Activated T-helper 2 cell treated with anti-CD3 and anti-CD28 coated beads, Interferon-gamma antibody, Interleukin-2, Interleukin-4, amounts not matched to agents 10 μg/mL and 5 μg/mL and 100 μg/mL, durations not matched to agents 14 hours and 24 hours and 36 hours (primary cell): ENCODE data around the gene TBL1X. TPM values are rescaled to one million over a fixed set of nuclear protein-coding genes. Genes with fewer than 3 reads are reported as not detected.

Source experiments
- DNase-seq: peaks from one replicate; pipeline ENCODE4 v3.0.0; 2021; ENCODE audit warnings: low spot score
- H3K27ac Mint-ChIP-seq: one replicate; pipeline ENCODE4 v1.8.0; 2021; ENCODE audit warnings: mixed read lengths
- H3K27me3 Mint-ChIP-seq: one replicate; pipeline ENCODE4 v1.8.0; 2021; ENCODE audit warnings: low read depth, mixed read lengths
- H3K36me3 Mint-ChIP-seq: one replicate; pipeline ENCODE4 v1.8.0; 2021; ENCODE audit warnings: low read depth, mixed read lengths
- H3K4me1 Mint-ChIP-seq: one replicate; pipeline ENCODE4 v1.8.0; 2021; ENCODE audit warnings: low read depth, mixed read lengths
- H3K4me3 Mint-ChIP-seq: one replicate; pipeline ENCODE4 v1.8.0; 2021; ENCODE audit warnings: low read depth, mild to moderate bottlenecking, moderate library complexity, mixed read lengths
- H3K9me3 Mint-ChIP-seq: one replicate; pipeline ENCODE4 v1.8.0; 2021; ENCODE audit warnings: mixed read lengths
- intact Hi-C: fragments of 100-400 bp; cut with micrococcal nuclease; formaldehyde crosslinking; loops from one replicate; pipeline ENCODE4 v1.15.1; 2023
- total RNA-seq: library from RNA; stranded (reverse); gene quantifications from 2 replicates; pipeline ENCODE4 v1.2.3, GENCODE V29; 2022

The TBL1X gene
- total RNA-seq, 1 donor from 2014 or later = 53.2 TPM

DNA sequence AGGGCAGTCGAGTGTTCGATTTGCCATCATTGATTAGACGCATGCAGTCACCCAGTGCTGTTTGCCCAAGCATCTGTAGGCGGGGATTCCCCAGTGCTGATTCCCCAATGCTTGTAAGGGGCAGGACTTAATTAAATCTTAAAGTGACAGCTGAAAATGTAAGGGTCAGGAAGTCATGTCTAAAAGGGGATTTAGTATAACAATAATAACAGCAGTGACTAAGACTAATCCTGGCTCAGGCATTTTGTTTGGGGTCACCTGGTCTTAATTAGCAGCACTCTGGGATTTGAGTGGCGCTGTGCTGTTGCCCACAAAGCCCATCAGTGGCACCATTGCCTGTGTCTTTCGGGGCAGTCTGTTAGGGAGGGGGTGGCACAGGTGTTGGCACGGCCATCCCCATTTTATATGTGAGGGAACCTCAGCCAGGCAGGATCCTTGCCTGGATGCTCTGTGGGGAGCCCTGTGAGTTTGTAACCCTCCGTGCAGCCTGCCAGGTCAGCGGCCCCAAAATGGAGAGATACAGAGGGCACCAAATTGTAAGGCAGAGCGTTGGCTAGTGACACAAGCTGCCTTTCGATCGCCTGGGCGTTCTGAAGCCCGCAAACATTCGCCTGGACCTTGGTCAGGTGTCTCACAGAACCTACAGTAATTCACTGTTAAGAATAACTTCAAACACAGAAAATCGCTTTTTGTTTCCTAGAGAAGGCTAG lies 146.7 kb downstream of the TBL1X start:
- Mint-ChIP-seq H3K27ac (no peak overlapping the region), H3K27me3 (no peaks in the 10 kb centered on the region), H3K36me3 (no peaks in the 10 kb centered on the region), H3K4me3 (no peak overlapping the region), H3K4me1 (no peaks in the 10 kb centered on the region), H3K9me3 (no peaks in the 10 kb centered on the region)
- DNase-seq = no peak
- intact Hi-C loops = no loop called here

DNA sequence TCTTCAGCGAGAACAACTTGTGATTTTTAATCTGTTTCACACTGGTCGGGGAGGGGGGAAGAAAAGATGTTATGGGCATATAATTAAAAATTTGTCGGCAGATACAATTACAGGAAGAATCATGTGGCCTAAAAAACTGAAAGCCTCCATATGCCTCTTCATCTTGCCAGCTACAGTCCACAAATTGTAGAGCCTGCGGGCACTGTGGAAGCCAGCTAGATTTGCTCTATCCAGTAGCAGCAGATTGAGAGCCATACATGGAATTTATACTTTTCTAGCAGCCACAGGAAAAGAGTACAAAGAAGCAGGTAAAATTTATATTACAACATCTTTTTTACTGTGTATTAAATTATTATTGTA lies 147.3 kb downstream of the TBL1X start:
- no peak for DNase-seq
- H3K36me3 Mint-ChIP-seq = no peaks in the 10 kb centered on the region
- intact Hi-C loops = no loop called here
- H3K4me1 Mint-ChIP-seq = no peaks in the 10 kb centered on the region
- H3K9me3 Mint-ChIP-seq = no peaks in the 10 kb centered on the region
- no peak overlapping the region for H3K27ac Mint-ChIP-seq
- H3K27me3 Mint-ChIP-seq = no peaks in the 10 kb centered on the region
- no peak overlapping the region for H3K4me3 Mint-ChIP-seq

DNA sequence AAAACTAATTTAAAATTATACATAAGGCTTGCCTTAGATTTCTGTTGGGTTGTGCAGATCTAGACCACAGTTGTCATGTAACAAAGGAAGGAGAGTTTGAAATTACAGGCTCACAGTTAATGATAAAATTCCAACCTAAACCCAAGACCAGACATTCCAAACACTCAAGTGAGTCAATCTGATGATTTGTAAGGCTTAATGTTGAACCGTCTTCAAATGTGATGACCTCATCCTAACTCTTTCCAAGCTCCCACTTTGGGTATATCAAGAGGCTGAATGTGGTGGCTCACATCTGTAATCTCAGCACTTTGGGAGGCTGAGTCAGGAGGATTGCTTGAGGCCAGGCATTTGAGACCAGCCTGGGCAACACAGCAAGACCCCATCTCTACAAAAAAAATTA lies 149.2 kb downstream of the TBL1X start:
- H3K4me1 Mint-ChIP-seq = no peaks in the 10 kb centered on the region

DNA sequence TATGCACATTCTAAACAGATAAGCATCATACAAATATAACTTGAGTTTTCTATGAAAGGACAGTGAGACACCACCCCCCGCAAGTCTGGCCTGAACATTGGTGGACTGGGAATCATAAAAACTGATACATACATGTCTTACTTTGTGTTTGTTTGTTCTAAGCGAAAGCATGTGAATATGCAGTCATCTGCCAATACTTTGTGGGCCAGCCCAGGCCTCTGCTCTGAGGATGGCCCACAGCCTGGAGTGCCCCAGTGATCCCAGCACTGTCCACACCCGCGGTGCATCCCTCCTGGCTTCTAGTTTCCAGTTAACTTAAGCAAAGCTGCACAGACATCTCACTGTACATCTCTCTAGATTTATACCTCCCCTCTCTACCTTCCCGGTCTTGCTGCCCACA lies 154.3 kb downstream of the TBL1X start:
- no peaks in the 10 kb centered on the region for H3K27me3 Mint-ChIP-seq
- H3K9me3 Mint-ChIP-seq = no peaks in the 10 kb centered on the region
- peaks cover 25% of the 10 kb centered on the region for H3K36me3 Mint-ChIP-seq
- DNase-seq = no peak
- H3K4me3 Mint-ChIP-seq = no peak overlapping the region
- H3K27ac Mint-ChIP-seq = no peak overlapping the region
- intact Hi-C loops = no loop called here
- H3K4me1 Mint-ChIP-seq = peaks cover 22% of the 10 kb centered on the region

More for the DNA sequence above, 149.2 kb downstream of the TBL1X start:
- peaks cover 9% of the 10 kb centered on the region for H3K36me3 Mint-ChIP-seq
- H3K27me3 Mint-ChIP-seq = no peaks in the 10 kb centered on the region
- H3K27ac Mint-ChIP-seq = no peak overlapping the region
- intact Hi-C loops = no loop called here
- no peak overlapping the region for H3K4me3 Mint-ChIP-seq
- H3K9me3 Mint-ChIP-seq = no peaks in the 10 kb centered on the region
- DNase-seq = no peak

DNA sequence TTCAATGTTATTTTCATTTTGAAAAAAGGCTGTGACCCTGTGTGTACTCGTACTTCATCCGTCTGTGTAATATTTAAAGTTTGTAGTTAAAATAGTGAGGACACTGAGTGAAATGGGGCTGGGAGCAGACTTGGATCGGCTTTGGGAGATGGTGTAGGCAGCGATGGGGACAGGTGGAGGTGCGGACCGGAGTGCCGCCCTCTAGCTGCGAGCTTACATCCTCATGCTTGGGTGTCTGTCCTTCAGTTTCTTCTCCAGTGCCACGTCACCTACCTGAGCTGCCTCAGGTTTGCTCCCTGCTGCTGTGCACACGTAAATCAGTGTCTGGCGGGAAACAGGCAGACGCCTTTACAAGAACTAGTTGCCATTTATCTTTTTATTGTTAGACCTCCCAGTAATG lies 154.7 kb downstream of the TBL1X start:
- no peaks in the 10 kb centered on the region for H3K27me3 Mint-ChIP-seq
- peaks cover 24% of the 10 kb centered on the region for H3K4me1 Mint-ChIP-seq
- H3K4me3 Mint-ChIP-seq = no peak overlapping the region
- no peak overlapping the region for H3K27ac Mint-ChIP-seq
- peaks cover 25% of the 10 kb centered on the region for H3K36me3 Mint-ChIP-seq
- intact Hi-C loops = no loop called here
- DNase-seq = no peak
- H3K9me3 Mint-ChIP-seq = no peaks in the 10 kb centered on the region

DNA sequence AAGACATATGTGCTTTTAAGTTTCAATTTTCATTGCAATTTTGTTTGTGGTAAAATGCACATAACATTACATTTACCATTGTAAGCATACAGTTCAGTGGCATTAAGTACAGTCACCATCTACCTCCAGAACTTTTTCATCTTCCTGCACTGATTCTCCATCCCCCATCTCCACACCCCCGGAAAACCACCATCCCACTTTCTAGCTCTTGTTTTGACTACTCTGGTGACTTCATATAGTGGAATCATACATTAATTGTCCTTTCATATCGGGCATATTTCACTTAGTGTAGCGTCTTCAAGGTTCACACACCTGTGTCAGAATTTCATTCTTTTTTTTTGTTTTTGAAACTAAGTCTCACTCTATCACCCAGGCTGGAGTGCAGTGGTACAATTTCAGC lies 157.3 kb downstream of the TBL1X start:
- H3K9me3 Mint-ChIP-seq = no peaks in the 10 kb centered on the region
- H3K27ac Mint-ChIP-seq = no peak overlapping the region
- no peak overlapping the region for H3K4me3 Mint-ChIP-seq
- no peak for DNase-seq
- H3K4me1 Mint-ChIP-seq = peaks cover 30% of the 10 kb centered on the region
- H3K36me3 Mint-ChIP-seq = peaks cover 25% of the 10 kb centered on the region
- intact Hi-C loops = loop anchor here (5.0 kb wide), 1 partner anchor 55 kb away; no protein-coding TSS in a partner anchor
- no peaks in the 10 kb centered on the region for H3K27me3 Mint-ChIP-seq

DNA sequence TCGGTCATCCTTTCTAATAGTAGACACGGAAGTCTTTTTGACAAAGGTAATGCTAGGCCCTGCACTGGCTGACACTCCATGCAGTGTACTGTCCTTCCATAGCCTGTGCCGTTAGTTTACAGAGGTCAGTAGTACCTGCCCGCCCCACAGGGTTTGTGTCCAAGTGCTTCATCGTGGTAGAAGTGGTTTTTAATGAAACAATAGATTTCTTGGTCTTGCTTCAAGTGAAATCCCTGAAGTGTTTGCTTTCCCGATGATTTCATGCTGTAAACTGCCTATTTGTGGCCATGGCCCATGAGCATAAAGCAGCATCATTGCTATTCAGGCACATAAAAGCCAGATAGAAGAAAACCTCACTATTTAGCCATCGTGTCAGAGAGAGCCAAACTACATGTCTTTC lies 161.5 kb downstream of the TBL1X start:
- Mint-ChIP-seq H3K4me1 (peaks cover 24% of the 10 kb centered on the region), H3K36me3 (peaks cover 9% of the 10 kb centered on the region), H3K4me3 (no peak overlapping the region), H3K9me3 (no peaks in the 10 kb centered on the region), H3K27me3 (no peaks in the 10 kb centered on the region), H3K27ac (no peak overlapping the region)
- DNase-seq = no peak
- intact Hi-C loops = no loop called here

DNA sequence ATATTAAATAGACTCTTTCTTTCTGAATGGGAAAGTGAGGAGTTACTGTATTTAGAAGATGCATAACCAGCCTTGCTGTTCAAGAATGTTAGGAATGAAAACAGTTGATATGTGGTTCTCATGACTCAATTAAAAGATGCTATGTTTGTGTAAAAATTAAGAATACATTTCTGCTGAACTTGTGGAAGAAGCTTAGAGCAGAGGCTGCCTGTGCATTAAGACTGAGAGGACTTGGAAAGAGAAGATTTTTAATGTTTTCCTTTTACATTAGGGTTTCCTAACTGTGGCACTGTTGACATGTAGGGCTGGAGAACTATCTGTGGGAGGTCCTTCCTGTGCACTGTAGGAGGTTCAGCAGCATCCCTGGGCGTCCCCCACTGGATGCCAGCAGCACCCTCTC lies 163.1 kb downstream of the TBL1X start:
- Mint-ChIP-seq H3K4me1 (peaks cover 16% of the 10 kb centered on the region), H3K36me3 (peaks cover 6% of the 10 kb centered on the region), H3K27me3 (no peaks in the 10 kb centered on the region), H3K9me3 (no peaks in the 10 kb centered on the region), H3K4me3 (no peak overlapping the region), H3K27ac (no peak overlapping the region)
- intact Hi-C loops = no loop called here
- no peak for DNase-seq

DNA sequence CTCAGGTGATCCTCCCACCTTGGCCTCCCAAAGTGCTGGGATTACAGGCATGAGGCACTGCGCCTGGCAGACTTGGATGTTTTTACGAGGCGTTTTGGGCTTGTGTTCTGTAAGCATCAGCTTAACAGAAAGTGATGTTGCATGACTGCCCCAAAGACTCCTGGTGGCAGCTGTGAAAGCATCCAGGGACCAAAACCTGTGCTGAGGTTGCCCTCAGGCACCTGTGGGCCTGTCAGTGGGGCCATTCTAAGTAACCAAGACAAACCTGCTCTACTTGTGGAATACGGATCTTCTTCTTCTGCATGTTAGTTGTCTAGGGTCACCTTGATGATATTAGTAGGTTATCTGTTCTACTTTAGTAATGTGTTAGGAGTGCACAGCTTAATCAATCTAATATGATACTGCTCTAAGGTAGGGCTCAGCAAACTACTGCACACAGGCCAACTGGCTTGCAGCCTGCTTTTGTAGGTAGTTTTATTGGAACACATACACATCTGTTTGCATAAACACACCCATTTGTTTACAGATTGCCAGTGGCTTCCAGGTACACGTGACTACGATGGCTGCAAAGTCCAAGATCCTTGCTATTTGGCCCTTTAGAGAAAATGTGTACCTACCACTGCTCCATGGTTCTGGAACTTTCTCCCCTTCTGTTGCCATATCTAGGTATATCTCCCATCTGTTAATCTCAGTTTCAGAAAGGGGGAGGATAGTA lies 164.1 kb downstream of the TBL1X start:
- Mint-ChIP-seq H3K9me3 (no peaks in the 10 kb centered on the region), H3K27me3 (no peaks in the 10 kb centered on the region), H3K4me1 (peaks cover 14% of the 10 kb centered on the region), H3K36me3 (peaks cover 6% of the 10 kb centered on the region), H3K27ac (no peak overlapping the region), H3K4me3 (no peak overlapping the region)
- intact Hi-C loops = no loop called here
- no peak for DNase-seq

DNA sequence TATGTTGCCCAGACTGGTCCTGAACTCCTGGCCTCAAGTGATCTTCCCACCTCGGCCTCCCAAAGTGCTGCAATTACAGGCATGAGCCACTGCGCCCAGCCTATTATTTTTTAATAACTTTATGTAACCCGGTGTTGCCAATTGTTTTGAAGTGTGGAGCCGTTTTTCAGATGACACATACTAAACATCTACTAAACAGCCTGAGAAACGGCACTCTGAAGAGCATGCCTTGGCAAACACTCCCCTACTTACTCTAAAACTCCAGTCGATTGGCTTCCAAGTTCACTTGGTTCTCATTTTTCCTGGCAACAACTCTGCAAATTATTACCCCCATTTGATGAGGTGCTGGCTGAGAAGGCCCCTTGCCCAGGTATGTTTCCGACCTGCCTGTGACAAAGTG lies 169.7 kb downstream of the TBL1X start:
- no peak overlapping the region for H3K27ac Mint-ChIP-seq
- intact Hi-C loops = no loop called here
- peaks cover 15% of the 10 kb centered on the region for H3K4me1 Mint-ChIP-seq
- H3K36me3 Mint-ChIP-seq = peaks cover 12% of the 10 kb centered on the region
- no peak overlapping the region for H3K4me3 Mint-ChIP-seq
- H3K27me3 Mint-ChIP-seq = no peaks in the 10 kb centered on the region
- no peak for DNase-seq
- H3K9me3 Mint-ChIP-seq = no peaks in the 10 kb centered on the region

DNA sequence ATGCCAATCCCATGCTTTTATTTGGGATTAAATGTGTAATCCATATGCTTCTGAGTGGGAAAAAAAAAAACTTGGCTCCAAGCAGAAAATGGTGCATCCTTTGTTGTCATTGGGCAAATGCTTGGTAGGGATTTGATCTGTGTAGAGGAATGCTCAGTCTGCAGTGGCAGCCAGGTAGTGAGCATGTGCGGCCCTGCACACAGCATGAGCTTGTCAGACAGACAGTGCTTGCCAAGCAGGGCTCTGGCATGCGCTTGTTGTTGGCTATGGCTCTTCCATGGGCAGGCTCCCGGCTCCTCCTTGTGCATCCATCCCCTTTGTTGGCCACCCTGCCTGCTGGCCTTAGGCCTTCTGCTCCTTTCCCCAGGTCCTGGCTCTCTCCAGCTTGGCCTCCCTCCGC lies 170.5 kb downstream of the TBL1X start:
- no peaks in the 10 kb centered on the region for H3K27me3 Mint-ChIP-seq
- peaks cover 15% of the 10 kb centered on the region for H3K4me1 Mint-ChIP-seq
- H3K36me3 Mint-ChIP-seq = peaks cover 12% of the 10 kb centered on the region
- no peaks in the 10 kb centered on the region for H3K9me3 Mint-ChIP-seq
- intact Hi-C loops = no loop called here
- H3K4me3 Mint-ChIP-seq = no peak overlapping the region
- no peak overlapping the region for H3K27ac Mint-ChIP-seq
- DNase-seq = no peak

DNA sequence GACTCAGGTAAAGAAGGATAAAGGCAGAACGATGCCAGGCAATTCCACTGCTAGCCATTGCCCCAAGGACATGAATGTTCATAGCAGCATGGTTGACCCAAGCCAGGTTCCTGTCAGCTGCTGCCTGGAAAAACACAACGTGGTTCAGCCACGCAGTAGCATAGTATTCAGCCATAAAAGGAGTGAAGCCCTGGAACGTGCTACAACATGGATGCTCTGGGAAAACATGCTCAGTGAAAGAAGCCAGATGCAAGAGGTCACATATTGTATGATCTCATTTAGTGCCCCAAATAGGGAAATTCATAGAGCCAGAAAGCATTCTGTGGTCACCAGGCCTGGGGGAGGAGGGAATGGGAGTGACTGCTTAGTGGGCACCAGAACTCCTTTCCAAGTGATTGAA lies 170.9 kb downstream of the TBL1X start:
- Mint-ChIP-seq H3K4me1 (peaks cover 15% of the 10 kb centered on the region), H3K27me3 (no peaks in the 10 kb centered on the region), H3K36me3 (peaks cover 12% of the 10 kb centered on the region), H3K9me3 (no peaks in the 10 kb centered on the region), H3K27ac (no peak overlapping the region), H3K4me3 (no peak overlapping the region)
- intact Hi-C loops = no loop called here
- DNase-seq = no peak

DNA sequence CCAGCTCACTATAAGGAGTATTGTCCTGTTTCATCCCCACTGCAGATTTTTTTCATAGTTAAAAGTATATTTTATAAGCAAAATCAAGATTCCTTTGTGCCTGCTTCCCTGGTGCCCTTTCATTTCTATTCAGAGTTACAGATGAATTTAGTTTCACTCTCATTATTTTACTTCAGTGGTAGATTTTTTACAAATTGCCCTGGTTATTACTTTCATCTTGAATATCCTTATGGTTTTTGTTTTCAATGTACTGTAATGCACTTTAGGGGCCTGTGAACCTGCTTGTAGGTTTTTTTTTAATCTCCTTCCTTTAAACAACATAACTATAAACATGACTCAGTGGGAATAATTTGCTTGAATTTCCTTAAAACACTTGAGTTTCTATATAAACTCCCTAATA lies 174.0 kb downstream of the TBL1X start:
- Mint-ChIP-seq H3K9me3 (no peaks in the 10 kb centered on the region), H3K27ac (no peak overlapping the region), H3K4me3 (no peak overlapping the region), H3K4me1 (peaks cover 26% of the 10 kb centered on the region), H3K27me3 (no peaks in the 10 kb centered on the region), H3K36me3 (peaks cover 17% of the 10 kb centered on the region)
- intact Hi-C loops = no loop called here
- DNase-seq = no peak
